ENCODE results near the gene JAKMIP2. TPM values are rescaled to one million over a fixed set of nuclear protein-coding genes. Genes with fewer than 3 reads are reported as not detected.
A peak's percentile ranks its signal among the peaks of the same experiment; 100 is the strongest.

JAKMIP2 gene
- total and polyA plus RNA-seq, 2 donors from 2014 or later: 0.38 to 0.71 TPM

DNA sequence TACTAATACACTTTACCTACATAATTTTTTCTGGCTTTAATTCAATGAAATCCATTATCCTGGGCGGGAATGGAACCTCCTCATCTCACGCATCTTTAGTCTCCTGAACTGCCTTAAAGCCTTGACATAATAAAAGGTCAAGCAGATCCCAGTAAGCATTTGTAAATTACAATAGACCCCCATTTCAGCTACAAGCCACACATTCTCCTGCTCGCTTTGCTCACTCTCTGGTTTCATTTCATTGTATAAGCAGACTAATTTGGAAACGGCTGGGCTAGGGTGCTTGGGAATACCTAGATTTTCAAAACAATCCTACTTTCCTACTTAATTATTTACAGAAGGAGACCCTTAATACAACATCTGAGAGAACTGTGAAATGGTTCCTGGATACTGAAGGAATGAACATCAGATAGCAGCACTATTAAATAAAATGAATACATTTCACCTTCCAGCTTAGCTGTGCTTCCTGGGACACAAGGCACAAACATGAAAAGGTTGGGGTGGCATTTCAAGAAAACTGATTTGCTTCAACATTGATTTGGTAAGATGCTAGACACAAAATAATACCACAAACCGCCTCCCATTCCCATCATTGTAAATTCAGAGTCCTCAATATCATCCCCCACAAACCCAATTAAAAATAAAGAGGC lies 1.5 kb downstream of the JAKMIP2 start:
- Histone ChIP-seq H3K9ac (ENCODE audit: low read length in 3 of 3) (no peak overlapping the region), H3K9me3 (ENCODE audit: control insufficient read depth in 2 of 3, insufficient read depth in 1 of 3, low read length in 3 of 3) (no peaks in the 10 kb centered on the region), H3K36me3 (ENCODE audit: control insufficient read depth in 2 of 3, insufficient read depth in 3 of 3, low read length in 3 of 3) (no peaks in the 10 kb centered on the region), H3K27me3 (ENCODE audit: control insufficient read depth, insufficient read depth, low read length) (no peaks in the 10 kb centered on the region), H3K4me3 (ENCODE audit: low read length in 3 of 3) (no peak overlapping the region), H3K27ac (ENCODE audit: low read depth in 2 of 2, low read length in 2 of 2) (no peak overlapping the region), H3K4me1 (ENCODE audit: control insufficient read depth in 2 of 3, insufficient read depth in 2 of 3, low read depth in 1 of 3, low read length in 3 of 3) (no peaks in the 10 kb centered on the region)
- no peak for DNase-seq
- intact Hi-C loops (cut with DNase I): no loop called here
- no peak for FAIRE-seq
- TF ChIP-seq, protein P1, sequence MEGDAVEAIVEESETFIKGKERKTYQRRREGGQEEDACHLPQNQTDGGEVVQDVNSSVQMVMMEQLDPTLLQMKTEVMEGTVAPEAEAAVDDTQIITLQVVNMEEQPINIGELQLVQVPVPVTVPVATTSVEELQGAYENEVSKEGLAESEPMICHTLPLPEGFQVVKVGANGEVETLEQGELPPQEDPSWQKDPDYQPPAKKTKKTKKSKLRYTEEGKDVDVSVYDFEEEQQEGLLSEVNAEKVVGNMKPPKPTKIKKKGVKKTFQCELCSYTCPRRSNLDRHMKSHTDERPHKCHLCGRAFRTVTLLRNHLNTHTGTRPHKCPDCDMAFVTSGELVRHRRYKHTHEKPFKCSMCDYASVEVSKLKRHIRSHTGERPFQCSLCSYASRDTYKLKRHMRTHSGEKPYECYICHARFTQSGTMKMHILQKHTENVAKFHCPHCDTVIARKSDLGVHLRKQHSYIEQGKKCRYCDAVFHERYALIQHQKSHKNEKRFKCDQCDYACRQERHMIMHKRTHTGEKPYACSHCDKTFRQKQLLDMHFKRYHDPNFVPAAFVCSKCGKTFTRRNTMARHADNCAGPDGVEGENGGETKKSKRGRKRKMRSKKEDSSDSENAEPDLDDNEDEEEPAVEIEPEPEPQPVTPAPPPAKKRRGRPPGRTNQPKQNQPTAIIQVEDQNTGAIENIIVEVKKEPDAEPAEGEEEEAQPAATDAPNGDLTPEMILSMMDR (IDR thresholded peaks at IDR 0.05; ENCODE audit: borderline replicate concordance, extremely low read depth, insufficient read depth): no peak

DNA sequence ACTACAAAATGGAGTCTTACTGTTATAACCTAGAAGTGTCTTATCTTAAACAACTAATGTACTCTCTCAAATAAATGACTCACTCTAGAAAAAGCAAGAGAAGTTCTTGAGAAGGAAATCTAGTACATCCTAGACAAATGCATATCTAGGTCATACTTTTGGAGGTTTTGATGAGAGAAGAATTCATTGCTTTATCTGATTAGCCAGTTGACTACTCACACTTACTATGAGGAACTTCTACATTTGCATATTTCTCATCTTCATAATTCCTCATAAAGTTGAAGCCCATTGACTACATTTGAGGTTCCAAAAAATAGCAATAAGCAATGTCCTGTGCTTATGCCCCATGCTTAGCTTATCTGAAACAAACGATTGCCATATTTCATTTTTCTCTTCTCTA lies 2.8 kb downstream of the JAKMIP2 start:
- Histone ChIP-seq H3K9me3 (ENCODE audit: control insufficient read depth in 2 of 3, insufficient read depth in 1 of 3, low read length in 3 of 3) (no peaks in the 10 kb centered on the region), H3K4me3 (ENCODE audit: low read length in 3 of 3) (no peak overlapping the region), H3K27ac (ENCODE audit: low read depth in 2 of 2, low read length in 2 of 2) (no peak overlapping the region), H3K4me1 (ENCODE audit: control insufficient read depth in 2 of 3, insufficient read depth in 2 of 3, low read depth in 1 of 3, low read length in 3 of 3) (no peaks in the 10 kb centered on the region), H3K9ac (ENCODE audit: low read length in 3 of 3) (no peak overlapping the region), H3K27me3 (ENCODE audit: control insufficient read depth, insufficient read depth, low read length) (no peaks in the 10 kb centered on the region), H3K36me3 (ENCODE audit: control insufficient read depth in 2 of 3, insufficient read depth in 3 of 3, low read length in 3 of 3) (no peaks in the 10 kb centered on the region)
- TF ChIP-seq, protein P1 (IDR thresholded peaks at IDR 0.05; ENCODE audit: borderline replicate concordance, extremely low read depth, insufficient read depth): no peak
- FAIRE-seq (no peak), DNase-seq (no peak)
- intact Hi-C loops (cut with DNase I): no loop called here

DNA sequence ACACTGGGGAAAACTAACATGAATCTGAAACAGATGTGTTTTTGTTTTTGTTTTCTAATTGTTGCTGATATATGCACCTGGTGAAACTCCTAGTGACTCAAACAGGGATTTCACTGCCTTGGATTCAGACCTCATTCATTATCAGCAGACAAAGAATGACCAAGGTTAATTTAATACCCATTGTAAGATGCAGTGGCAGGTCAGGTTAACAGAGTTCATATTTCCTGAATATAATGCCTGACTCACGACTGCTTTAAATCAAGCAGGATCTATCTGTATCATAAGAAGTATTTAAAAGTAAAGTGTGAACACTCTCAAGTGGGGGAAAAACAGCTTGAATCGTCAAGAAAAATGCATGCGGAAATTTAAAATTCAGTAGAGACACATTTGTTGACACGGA lies 5.5 kb downstream of the JAKMIP2 start:
- intact Hi-C loops (cut with DNase I): no loop called here
- Histone ChIP-seq H3K27ac (ENCODE audit: low read depth in 2 of 2, low read length in 2 of 2) (no peak overlapping the region), H3K4me1 (ENCODE audit: control insufficient read depth in 2 of 3, insufficient read depth in 2 of 3, low read depth in 1 of 3, low read length in 3 of 3) (no peaks in the 10 kb centered on the region), H3K36me3 (ENCODE audit: control insufficient read depth in 2 of 3, insufficient read depth in 3 of 3, low read length in 3 of 3) (no peaks in the 10 kb centered on the region), H3K4me3 (ENCODE audit: low read length in 3 of 3) (no peak overlapping the region), H3K9me3 (ENCODE audit: control insufficient read depth in 2 of 3, insufficient read depth in 1 of 3, low read length in 3 of 3) (no peaks in the 10 kb centered on the region), H3K9ac (ENCODE audit: low read length in 3 of 3) (no peak overlapping the region), H3K27me3 (ENCODE audit: control insufficient read depth, insufficient read depth, low read length) (no peaks in the 10 kb centered on the region)
- TF ChIP-seq, protein P1 (IDR thresholded peaks at IDR 0.05; ENCODE audit: borderline replicate concordance, extremely low read depth, insufficient read depth): no peak
- DNase-seq: peak in 1 of 5 donors; percentile 13
- no peak for FAIRE-seq

DNA sequence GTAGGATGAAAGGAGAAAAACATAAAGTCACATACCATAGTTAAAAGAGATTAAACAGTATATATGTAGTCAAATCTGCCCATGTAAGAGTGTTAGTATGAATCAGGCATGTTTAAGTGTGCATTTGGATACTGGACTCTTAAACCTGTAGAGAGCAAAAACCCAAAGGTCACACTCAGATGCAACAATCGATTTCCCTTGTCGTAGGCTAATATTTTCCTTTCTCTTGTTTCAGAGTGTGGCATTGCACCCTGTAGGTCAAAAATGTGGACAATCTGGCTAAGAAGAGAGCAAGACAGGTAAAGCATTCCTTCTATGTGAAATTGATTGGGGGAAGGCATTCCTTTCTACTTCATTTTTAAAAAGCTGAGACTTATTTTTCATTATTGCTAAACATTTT lies 8.9 kb downstream of the JAKMIP2 start:
- intact Hi-C loops (cut with DNase I): no loop called here
- Histone ChIP-seq H3K27ac (ENCODE audit: low read depth in 2 of 2, low read length in 2 of 2) (no peak overlapping the region), H3K36me3 (ENCODE audit: control insufficient read depth in 2 of 3, insufficient read depth in 3 of 3, low read length in 3 of 3) (no peaks in the 10 kb centered on the region)

More for the DNA sequence above, 8.9 kb downstream of the JAKMIP2 start:
- Histone ChIP-seq H3K9ac (ENCODE audit: low read length in 3 of 3) (no peak overlapping the region), H3K4me3 (ENCODE audit: low read length in 3 of 3) (no peak overlapping the region), H3K27me3 (ENCODE audit: control insufficient read depth, insufficient read depth, low read length) (no peaks in the 10 kb centered on the region), H3K9me3 (ENCODE audit: control insufficient read depth in 2 of 3, insufficient read depth in 1 of 3, low read length in 3 of 3) (no peaks in the 10 kb centered on the region), H3K4me1 (ENCODE audit: control insufficient read depth in 2 of 3, insufficient read depth in 2 of 3, low read depth in 1 of 3, low read length in 3 of 3) (no peaks in the 10 kb centered on the region)
- no peak for DNase-seq
- TF ChIP-seq, protein P1 (IDR thresholded peaks at IDR 0.05; ENCODE audit: borderline replicate concordance, extremely low read depth, insufficient read depth): no peak
- FAIRE-seq: no peak

All from kidney (tissue), 14 donors.